Neural cell (in vitro differentiated cells): ENCODE data around the gene KRTAP12-2. TPM values are rescaled to one million over a fixed set of nuclear protein-coding genes. Genes with fewer than 3 reads are reported as not detected.

Source experiments
- H2AFZ ChIP-seq: fragments of 200-600, 300-800 bp; sonication (generic), shearing (Covaris generic); 2 replicates; pipeline ENCODE4 v1.6.0; 2014; ENCODE audit warnings: low read depth, mild to moderate bottlenecking, antibody characterized with exemption, low read length, moderate library complexity
- H3F3A ChIP-seq: fragments of 200-600 bp; shearing (Covaris generic); 2 replicates; pipeline ENCODE4 v1.6.1; 2016; ENCODE audit warnings: mild to moderate bottlenecking, moderate library complexity, mixed read lengths, antibody characterized with exemption, low read length; ENCODE audit not compliant: insufficient read depth, poor library complexity, severe bottlenecking
- H3K27ac ChIP-seq: fragments of 200-600, 300-800 bp; sonication (generic), shearing (Covaris generic); 2 replicates; pipeline ENCODE4 v1.5.1; 2014; ENCODE audit warnings: mild to moderate bottlenecking, low read length, moderate library complexity
- H3K27me3 ChIP-seq: fragments of 300-800, 200-600 bp; sonication (generic), shearing (Covaris generic); 2 replicates; pipeline ENCODE4 v1.6.0; 2014; ENCODE audit warnings: mild to moderate bottlenecking, low read depth, low read length, moderate library complexity; ENCODE audit not compliant: insufficient read depth
- H3K36me3 ChIP-seq: fragments of 300-800, 200-600 bp; sonication (generic), shearing (Covaris generic); 2 replicates; pipeline ENCODE4 v1.5.1; 2014; ENCODE audit warnings: mild to moderate bottlenecking, antibody characterized with exemption, low read length, moderate library complexity; ENCODE audit not compliant: insufficient read depth
- H3K4me2 ChIP-seq: fragments of 300-800, 200-600 bp; sonication (generic), shearing (Covaris generic); 2 replicates; pipeline ENCODE4 v1.6.0; 2014; ENCODE audit warnings: mild to moderate bottlenecking, low read length
- H3K4me3 ChIP-seq: fragments of 300-800, 200-600 bp; sonication (generic), shearing (Covaris generic); 2 replicates; pipeline ENCODE4 v1.5.1; 2014; ENCODE audit warnings: mild to moderate bottlenecking, low read length, moderate library complexity
- H3K79me2 ChIP-seq: fragments of 200-600 bp; shearing (Covaris generic); replicated peaks from 2 replicates; pipeline ENCODE4 v1.6.0; 2014; ENCODE audit warnings: mild to moderate bottlenecking, low read length, moderate library complexity; ENCODE audit not compliant: insufficient read depth
- H3K9ac ChIP-seq: fragments of 300-800, 200-600 bp; sonication (generic), shearing (Covaris generic); 2 replicates; pipeline ENCODE4 v1.6.1; 2016; ENCODE audit warnings: mild to moderate bottlenecking, low read length, mixed read lengths
- H3K9me2 ChIP-seq: fragments of 200-600 bp; shearing (Covaris generic); 2 replicates; pipeline ENCODE4 v1.6.1; 2016; ENCODE audit warnings: mild to moderate bottlenecking, low read length, mixed read lengths; ENCODE audit not compliant: insufficient read depth
- H3K9me3 ChIP-seq: fragments of 200-600, 300-800 bp; sonication (generic), shearing (Covaris generic); 2 replicates; pipeline ENCODE4 v1.6.1; 2016; ENCODE audit warnings: mild to moderate bottlenecking, mixed run types, low read length, moderate library complexity, mixed read lengths
- H4K20me1 ChIP-seq: fragments of 200-600 bp; shearing (Covaris generic); 2 replicates; pipeline ENCODE4 v1.6.1; 2016; ENCODE audit warnings: mild to moderate bottlenecking, mixed run types; ENCODE audit not compliant: insufficient read depth
- EP300 ChIP-seq: fragments of 450-650 bp; conservative IDR thresholded peaks from 2 replicates; pipeline ENCODE4 v1.6.1; 2014; ENCODE audit warnings: antibody characterized with exemption, mild to moderate bottlenecking, moderate library complexity; ENCODE audit not compliant: poor library complexity, severe bottlenecking
- EZH2 ChIP-seq: fragments of 200-600, 300-800 bp; shearing (Covaris generic), sonication (generic); IDR thresholded peaks from 2 replicates; pipeline ENCODE4 v1.6.1; 2014; ENCODE audit warnings: antibody characterized with exemption, low read length, borderline replicate concordance, mild to moderate bottlenecking; ENCODE audit not compliant: insufficient read depth, poor library complexity, severe bottlenecking
- MXI1 ChIP-seq: fragments of 450-650 bp; conservative IDR thresholded peaks from 2 replicates; pipeline ENCODE4 v1.6.1; 2014; ENCODE audit warnings: antibody characterized with exemption, mild to moderate bottlenecking; ENCODE audit not compliant: poor library complexity, severe bottlenecking
- POLR2AphosphoS5 ChIP-seq: IDR thresholded peaks from 2 replicates; pipeline ENCODE4 v1.6.1; 2012
- RAD21 ChIP-seq: fragments of 450-650 bp; conservative IDR thresholded peaks from 2 replicates; pipeline ENCODE4 v1.6.1; 2014; ENCODE audit warnings: antibody characterized with exemption, mild to moderate bottlenecking, moderate library complexity
- REST ChIP-seq: IDR thresholded peaks from 2 replicates; pipeline ENCODE4 v1.6.1; 2012; ENCODE audit warnings: borderline replicate concordance
- SMC3 ChIP-seq: fragments of 450-650 bp; conservative IDR thresholded peaks from 2 replicates; pipeline ENCODE4 v1.6.1; 2014; ENCODE audit warnings: antibody characterized with exemption, mild to moderate bottlenecking, moderate library complexity; ENCODE audit not compliant: poor library complexity
- TAF1 ChIP-seq: IDR thresholded peaks from 2 replicates; pipeline ENCODE4 v1.6.1; 2012; ENCODE audit warnings: low read depth
- polyA plus RNA-seq: library from polyadenylated mRNA; depleted of rRNA; stranded (reverse); fragments of >200 nt; gene quantifications from 2 replicates; pipeline ENCODE4 v1.2.3, GENCODE V29; 2014
- TF ChIP-seq, protein P1 (sequence below): fragments of 450-650 bp; IDR thresholded peaks from 2 replicates; pipeline ENCODE4 v1.5.1; 2014; ENCODE audit warnings: antibody characterized with exemption, mild to moderate bottlenecking, moderate library complexity; ENCODE audit not compliant: poor library complexity, severe bottlenecking

The KRTAP12-2 gene
- polyA plus RNA-seq, 1 donor from 2014 or later: not detected

GRCh38 chr21:44658541-44658910, 8.2 kb downstream of the KRTAP12-2 start:
- Histone ChIP-seq H2AFZ (no peak overlapping the region), H3F3A (no peaks in the 10 kb centered on the region), H3K79me2 (no peaks in the 10 kb centered on the region), H3K27ac (no peak overlapping the region), H3K36me3 (no peaks in the 10 kb centered on the region), H3K9ac (no peak overlapping the region), H4K20me1 (no peaks in the 10 kb centered on the region), H3K4me3 (no peak overlapping the region), H3K9me3 (no peaks in the 10 kb centered on the region), H3K9me2 (no peaks in the 10 kb centered on the region), H3K27me3 (no peaks in the 10 kb centered on the region), H3K4me2 (no peak overlapping the region)
- TF ChIP-seq TAF1 (no peak), EP300 (no peak), SMC3 (no peak), RAD21 (no peak), EZH2 (no peak), MXI1 (no peak), REST (no peak), POLR2AphosphoS5 (no peak)
- TF ChIP-seq, protein P1, sequence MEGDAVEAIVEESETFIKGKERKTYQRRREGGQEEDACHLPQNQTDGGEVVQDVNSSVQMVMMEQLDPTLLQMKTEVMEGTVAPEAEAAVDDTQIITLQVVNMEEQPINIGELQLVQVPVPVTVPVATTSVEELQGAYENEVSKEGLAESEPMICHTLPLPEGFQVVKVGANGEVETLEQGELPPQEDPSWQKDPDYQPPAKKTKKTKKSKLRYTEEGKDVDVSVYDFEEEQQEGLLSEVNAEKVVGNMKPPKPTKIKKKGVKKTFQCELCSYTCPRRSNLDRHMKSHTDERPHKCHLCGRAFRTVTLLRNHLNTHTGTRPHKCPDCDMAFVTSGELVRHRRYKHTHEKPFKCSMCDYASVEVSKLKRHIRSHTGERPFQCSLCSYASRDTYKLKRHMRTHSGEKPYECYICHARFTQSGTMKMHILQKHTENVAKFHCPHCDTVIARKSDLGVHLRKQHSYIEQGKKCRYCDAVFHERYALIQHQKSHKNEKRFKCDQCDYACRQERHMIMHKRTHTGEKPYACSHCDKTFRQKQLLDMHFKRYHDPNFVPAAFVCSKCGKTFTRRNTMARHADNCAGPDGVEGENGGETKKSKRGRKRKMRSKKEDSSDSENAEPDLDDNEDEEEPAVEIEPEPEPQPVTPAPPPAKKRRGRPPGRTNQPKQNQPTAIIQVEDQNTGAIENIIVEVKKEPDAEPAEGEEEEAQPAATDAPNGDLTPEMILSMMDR: no peak

DNA sequence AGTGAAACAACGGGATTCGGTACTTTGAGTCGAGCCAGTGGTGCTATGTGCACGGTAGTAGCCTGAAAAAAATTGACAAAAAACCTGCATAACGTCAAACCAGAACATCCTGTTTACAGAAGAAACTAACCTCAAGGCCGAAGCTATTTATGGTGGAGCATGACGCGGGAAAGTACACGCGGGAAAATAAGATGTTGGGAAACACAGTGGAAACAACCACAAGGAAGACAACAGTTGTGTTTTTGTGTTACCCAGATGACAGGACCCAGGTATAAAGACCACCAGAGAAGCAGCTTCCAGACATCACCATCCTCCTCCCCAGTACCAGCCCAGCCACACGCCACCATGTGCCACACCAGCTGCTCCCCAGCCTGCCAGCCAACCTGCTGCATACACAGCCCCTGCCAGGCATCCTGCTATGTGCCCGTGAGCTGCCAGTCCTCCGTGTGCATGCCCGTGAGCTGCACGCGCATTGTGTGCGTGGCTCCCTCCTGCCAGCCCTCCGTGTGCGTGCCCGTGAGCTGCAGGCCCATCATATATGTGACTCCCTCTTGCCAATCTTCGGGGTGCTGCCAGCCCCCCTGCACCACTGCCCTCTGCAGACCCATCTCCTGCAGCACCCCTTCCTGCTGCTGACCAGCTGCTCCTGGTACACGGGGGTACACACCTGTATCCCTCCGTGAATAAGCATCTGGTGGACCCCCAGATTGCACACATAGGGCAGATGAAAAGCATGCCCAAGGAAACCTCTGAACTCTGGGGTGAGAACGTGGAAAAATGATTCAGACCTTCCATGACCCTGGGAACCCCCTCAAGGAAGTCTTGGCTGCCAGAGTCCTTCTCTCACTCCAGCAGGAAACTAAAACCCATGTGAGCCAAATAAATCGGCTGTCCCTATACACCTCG, 8.8 kb downstream of the KRTAP12-2 start, which contains the start of gene KRTAP12-3:
Gene KRTAP12-3, plus strand, starts transcription at position 298 of the 906 bp plus-strand sequence. Its CDS starts 48 bp downstream, at position 346.
- TF ChIP-seq EP300 (no peak), POLR2AphosphoS5 (no peak), SMC3 (no peak), TAF1 (no peak), REST (no peak), MXI1 (no peak), RAD21 (no peak), EZH2 (no peak)
- TF ChIP-seq, protein P1: no peak
- Histone ChIP-seq H3K9me2 (no peaks in the 10 kb centered on the region), H2AFZ (no peak within 1 kb of the TSS), H3K79me2 (no peaks in the 10 kb centered on the region), H3K9me3 (no peaks in the 10 kb centered on the region), H3K4me2 (no peak within 1 kb of the TSS), H3K9ac (no peak within 1 kb of the TSS), H3K36me3 (no peaks in the 10 kb centered on the region), H3F3A (no peaks in the 10 kb centered on the region), H3K27me3 (no peaks in the 10 kb centered on the region), H3K4me3 (no peak within 1 kb of the TSS), H4K20me1 (no peaks in the 10 kb centered on the region), H3K27ac (no peak within 1 kb of the TSS)
